Measurements from ENCODE around the gene UPK2.
A peak's percentile ranks its signal among the peaks of the same experiment; 100 is the strongest.
"Not testable (repeated sequence)": the region's sequence is repeated elsewhere in the genome, so short reads cannot be mapped to it uniquely, and the experiment has no call there.

UPK2 gene

DNA sequence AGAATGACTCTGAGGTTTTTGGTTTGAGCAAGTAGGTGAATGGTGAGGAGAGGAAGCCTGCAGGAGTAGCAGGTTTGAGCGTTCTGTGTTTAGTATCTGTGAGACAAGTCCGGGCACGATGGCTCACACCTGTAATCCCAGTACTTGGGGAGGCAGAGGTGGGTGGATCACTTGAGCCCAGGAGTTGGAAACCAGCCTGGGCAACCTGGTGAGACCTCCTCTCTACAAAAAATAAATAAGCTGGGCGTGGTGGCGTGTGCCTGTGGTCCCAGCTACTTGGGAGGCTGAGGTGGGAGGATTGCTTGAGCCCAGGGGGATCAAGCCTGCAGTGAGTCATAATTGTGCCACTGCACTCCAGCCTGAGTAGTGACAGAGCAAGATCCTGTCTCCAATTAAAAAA lies 32.2 kb downstream of the UPK2 start:
- DNase-seq (ENCODE audit: low read depth): no peak

DNA sequence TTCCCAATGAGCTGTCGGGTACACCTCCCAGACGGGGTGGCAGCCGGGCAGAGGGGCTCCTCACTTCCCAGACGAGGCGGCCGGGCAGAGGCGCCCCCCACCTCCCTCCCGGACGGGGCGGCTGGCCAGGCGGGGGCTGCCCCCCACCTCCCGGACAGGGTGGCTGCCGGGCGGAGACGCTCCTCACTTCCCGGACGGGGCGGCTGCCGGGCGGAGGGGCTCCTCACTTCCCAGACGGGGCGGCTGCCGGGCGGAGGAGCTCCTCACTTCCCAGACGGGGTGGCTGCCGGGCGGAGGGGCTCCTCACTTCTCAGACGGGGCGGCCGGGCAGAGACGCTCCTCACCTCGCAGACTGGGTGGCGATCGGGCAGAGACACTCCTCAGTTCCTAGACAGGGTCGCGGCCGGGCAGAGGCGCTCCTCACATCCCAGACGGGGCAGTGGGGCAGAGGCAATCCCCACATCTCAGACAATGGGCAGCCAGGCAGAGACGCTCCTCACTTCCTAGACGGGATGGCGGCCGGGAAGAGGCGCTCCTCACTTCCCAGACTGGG lies 35.5 kb downstream of the UPK2 start:
- DNase-seq (ENCODE audit: low read depth): not testable (repeated sequence)

DNA sequence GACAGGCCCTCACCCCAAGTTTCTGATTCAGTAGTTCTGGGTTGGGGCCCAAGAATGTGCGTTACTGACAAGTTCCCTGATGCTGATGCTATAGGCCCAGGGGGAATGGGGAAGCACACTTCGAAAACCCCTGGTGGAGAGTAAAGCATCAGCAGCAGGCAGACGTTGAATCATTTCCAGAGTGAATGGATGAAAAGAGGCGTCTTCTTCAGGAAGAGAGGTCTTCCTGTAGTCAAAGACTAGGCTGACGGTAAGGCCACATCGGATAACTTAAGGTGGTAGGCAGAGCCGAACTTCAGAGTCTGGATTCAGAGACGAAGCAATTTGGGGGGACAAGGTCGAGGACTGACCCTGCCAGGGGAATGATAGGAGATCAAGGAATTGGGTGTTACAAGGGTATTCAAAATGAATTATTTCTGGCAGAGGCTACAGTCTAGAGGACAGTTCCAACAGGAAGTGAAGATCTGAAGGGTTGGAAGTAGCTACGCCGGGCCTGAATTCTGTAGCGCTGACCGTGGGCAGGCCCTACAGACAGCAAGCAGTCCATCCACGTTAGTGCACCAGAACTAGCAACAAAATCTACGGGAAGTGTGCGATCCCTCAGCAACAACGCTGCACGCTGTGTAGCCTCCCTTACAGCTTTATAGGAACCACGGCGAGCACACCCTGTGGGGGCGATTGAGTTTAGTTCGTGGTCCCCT lies 41.0 kb downstream of the UPK2 start:
- peak; percentile 21 for DNase-seq (ENCODE audit: low read depth)

- DNase-seq (ENCODE audit: low read depth): peak; percentile 79
Measured at GRCh38 chr11:118997627-118998387, 41.7 kb downstream of the UPK2 start, which contains the start of gene CENATAC. Gene CENATAC (plus strand): TSS chr11:118998138. CDS start chr11:118998198, 60 bp downstream.

GRCh38 chr11:118998388-118998717 lies 42.3 kb downstream of the UPK2 start:
- DNase-seq (ENCODE audit: low read depth): no peak

GRCh38 chr11:118998822-118999221 lies 42.7 kb downstream of the UPK2 start:
- peak; percentile 80 for DNase-seq (ENCODE audit: low read depth)

DNA sequence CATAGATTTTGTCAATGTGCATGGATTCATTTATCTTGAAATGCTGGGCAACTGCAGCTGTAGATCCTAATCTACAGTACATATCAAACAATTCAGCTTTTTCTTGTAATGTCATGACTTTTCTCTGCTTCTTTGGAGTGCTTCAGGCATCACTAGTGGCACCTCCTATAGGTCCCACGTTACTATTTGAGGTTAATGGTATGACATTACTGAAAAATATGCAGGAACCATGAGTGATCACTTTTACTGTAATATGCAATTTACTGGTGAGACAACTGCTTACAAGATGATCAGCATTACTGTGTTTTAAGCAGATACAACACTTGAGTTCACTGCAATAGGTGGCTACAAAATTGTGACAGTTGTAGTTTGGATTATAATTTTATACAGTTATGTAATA lies 44.8 kb downstream of the UPK2 start:
- peak; percentile 34 for DNase-seq (ENCODE audit: low read depth)

- no peak for DNase-seq (ENCODE audit: low read depth)
Measured at GRCh38 chr11:119006656-119007055, 50.6 kb downstream of the UPK2 start.

Data from iris pigment epithelial cell (primary cell).